ENCODE results near the gene NPFF. TPM values are rescaled to one million over a fixed set of nuclear protein-coding genes. Genes with fewer than 3 reads are reported as not detected.

Gene NPFF
- total RNA-seq, 2 donors from 2014 or later = not detected

DNA sequence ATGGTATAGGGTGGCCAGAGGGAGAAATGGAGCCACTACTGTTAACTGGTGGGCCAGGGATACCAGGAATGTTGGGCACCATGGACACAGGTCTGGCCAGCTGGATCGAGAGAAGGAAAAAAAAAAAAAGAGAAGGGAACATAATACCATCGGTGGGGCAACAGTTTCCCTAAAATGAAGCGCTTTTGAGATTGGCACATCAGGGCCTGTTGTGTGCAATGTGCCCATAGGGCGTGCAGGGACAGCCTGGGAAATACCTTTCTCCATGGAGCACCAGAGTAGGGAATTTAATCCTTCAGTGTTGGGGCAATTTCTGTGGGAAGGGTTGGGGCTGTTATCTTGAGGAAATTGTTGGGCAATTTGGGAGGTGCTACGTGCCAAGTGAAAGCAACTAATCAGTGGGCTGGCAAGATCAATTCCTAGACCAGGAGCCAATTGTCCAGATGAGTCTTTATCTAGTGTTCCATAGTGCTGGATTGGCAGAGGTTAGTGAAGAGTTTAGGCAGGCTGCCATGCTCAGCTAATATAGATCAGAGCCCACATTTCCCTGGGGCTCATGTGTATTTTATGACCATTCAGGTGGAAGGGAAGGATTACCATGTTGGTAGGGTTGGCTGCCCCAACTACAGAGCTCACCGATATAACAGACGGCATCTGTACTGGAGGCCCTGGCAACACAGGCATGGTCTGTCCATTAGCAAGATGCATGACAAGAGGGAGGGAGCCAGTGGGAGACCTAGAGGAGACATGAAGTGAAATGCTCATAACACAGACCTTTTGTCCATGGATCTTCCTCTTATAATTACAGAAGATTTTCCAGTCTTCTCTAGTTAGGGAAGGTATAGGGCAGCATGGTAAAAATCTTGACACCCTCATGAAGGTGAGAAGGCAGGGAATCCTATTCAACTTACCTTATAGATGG, 25.5 kb upstream of the NPFF start:
- H3K27me3 ChIP-seq = no peaks in the 10 kb centered on the region
- intact Hi-C loops (cut with DNase I) = no loop called here
- no peak overlapping the region for H3K4me3 ChIP-seq
- peaks cover 20% of the 10 kb centered on the region for H3K36me3 ChIP-seq
- no peak for TF ChIP-seq CTCF (IDR thresholded peaks at IDR 0.05)
- H3K27ac ChIP-seq = no peak overlapping the region
- DNase-seq = no peak
- H3K4me1 ChIP-seq = no peaks in the 10 kb centered on the region
- no peak overlapping the region for H3K9ac ChIP-seq (ENCODE audit: low read depth in 2 of 2, low read length in 2 of 2)
- H3K9me3 ChIP-seq = no peaks in the 10 kb centered on the region

- no peak for DNase-seq
- no peaks in the 10 kb centered on the region for H3K9me3 ChIP-seq
- no peak for TF ChIP-seq CTCF (IDR thresholded peaks at IDR 0.05)
- H3K4me3 ChIP-seq = no peak overlapping the region
- no peaks in the 10 kb centered on the region for H3K27me3 ChIP-seq
- peaks cover 23% of the 10 kb centered on the region for H3K36me3 ChIP-seq
- H3K27ac ChIP-seq = no peak overlapping the region
- intact Hi-C loops (cut with DNase I) = no loop called here
- H3K9ac ChIP-seq (ENCODE audit: low read depth in 2 of 2, low read length in 2 of 2) = no peak overlapping the region
- no peaks in the 10 kb centered on the region for H3K4me1 ChIP-seq
These were observed 24.7 kb upstream of the NPFF start for GRCh38 chr12:53532021-53532420.

- intact Hi-C loops (cut with DNase I) = no loop called here
- Histone ChIP-seq H3K4me3 (no peak overlapping the region), H3K9ac (ENCODE audit: low read depth in 2 of 2, low read length in 2 of 2) (no peak overlapping the region), H3K27ac (no peak overlapping the region), H3K36me3 (peaks cover 25% of the 10 kb centered on the region), H3K4me1 (no peaks in the 10 kb centered on the region), H3K27me3 (no peaks in the 10 kb centered on the region), H3K9me3 (no peaks in the 10 kb centered on the region)
- no peak for TF ChIP-seq CTCF (IDR thresholded peaks at IDR 0.05)
- no peak for DNase-seq
These were observed 23.6 kb upstream of the NPFF start for GRCh38 chr12:53530920-53531319.

DNA sequence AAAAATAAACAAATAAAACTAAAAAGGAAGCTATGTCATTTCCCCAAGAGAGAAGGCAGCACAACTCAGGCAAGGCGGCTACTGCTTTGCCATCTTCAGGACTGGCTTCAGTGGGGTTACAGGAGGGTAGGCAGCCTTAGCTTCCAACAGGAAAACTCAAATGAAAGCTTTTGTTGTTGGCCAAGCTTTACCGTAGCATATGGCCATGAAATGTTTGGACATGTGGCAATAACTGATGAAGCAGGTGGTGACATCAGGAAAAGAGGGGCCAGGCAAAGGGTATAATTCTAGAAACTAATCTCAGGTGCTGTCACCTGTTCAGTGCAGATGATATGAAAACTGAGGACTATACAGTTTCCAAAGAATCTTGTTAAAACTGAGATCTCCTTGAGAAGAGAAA, 22.8 kb upstream of the NPFF start:
- no peak overlapping the region for H3K9ac ChIP-seq (ENCODE audit: low read depth in 2 of 2, low read length in 2 of 2)
- no peaks in the 10 kb centered on the region for H3K4me1 ChIP-seq
- H3K27me3 ChIP-seq = no peaks in the 10 kb centered on the region
- H3K4me3 ChIP-seq = no peak overlapping the region
- TF ChIP-seq CTCF (IDR thresholded peaks at IDR 0.05) = no peak
- H3K9me3 ChIP-seq = no peaks in the 10 kb centered on the region
- intact Hi-C loops (cut with DNase I) = no loop called here
- no peak for DNase-seq
- no peak overlapping the region for H3K27ac ChIP-seq
- H3K36me3 ChIP-seq = peaks cover 20% of the 10 kb centered on the region

DNA sequence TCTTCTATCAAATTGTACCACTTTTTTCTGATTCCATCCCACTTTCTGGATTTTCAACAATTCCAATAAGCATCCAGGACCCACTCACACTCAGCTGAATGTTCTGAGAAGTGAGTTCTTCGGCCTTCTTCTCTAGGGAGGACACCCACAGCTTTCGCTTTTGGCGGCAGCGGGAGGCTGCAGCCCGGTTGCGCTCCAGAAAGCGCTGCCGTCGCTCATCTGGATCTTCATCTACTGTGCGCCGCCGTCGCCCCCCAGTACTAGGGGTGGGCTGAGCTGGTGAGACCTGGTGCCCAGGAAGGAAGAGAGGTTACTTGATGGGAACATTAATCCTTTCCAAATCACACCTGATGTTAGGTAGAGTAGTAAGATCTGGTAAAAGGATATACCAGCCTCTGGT, 17.2 kb upstream of the NPFF start:
- Histone ChIP-seq H3K4me1 (no peaks in the 10 kb centered on the region), H3K9me3 (no peaks in the 10 kb centered on the region), H3K27ac (no peak overlapping the region), H3K36me3 (peaks cover 15% of the 10 kb centered on the region), H3K27me3 (no peaks in the 10 kb centered on the region), H3K4me3 (no peak overlapping the region), H3K9ac (ENCODE audit: low read depth in 2 of 2, low read length in 2 of 2) (no peak overlapping the region)
- intact Hi-C loops (cut with DNase I) = no loop called here
- no peak for DNase-seq
- TF ChIP-seq CTCF (IDR thresholded peaks at IDR 0.05) = no peak

All from colonic mucosa (tissue), 4 donors.